ENCODE measurements around the gene FGF14.

The FGF14 gene

DNA sequence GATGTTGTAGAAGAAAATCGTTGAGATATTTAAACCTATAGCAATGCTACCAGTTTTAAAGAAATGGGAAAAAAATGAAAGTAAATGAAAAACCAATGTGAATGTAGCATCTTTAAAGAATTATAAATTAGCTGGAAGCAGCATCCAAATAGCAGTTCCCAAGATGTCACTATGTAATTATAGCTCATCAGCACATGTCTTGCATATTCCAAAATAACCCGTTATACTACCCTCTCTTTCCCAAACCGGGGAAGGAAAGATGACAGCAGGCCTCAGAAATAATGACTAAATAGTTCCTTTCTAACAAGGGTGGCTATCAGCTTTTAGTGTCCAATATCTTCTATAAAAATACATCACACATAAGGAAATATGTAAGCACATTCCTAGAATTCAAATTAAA lies 140.5 kb downstream of the FGF14 start:
- no peak overlapping the region for H3K4me3 ChIP-seq (ENCODE audit: control insufficient read depth in 1 of 7, extremely low read depth in 1 of 7, insufficient read depth in 4 of 7, low read depth in 2 of 7, low read length in 6 of 7)
- no peaks in the 10 kb centered on the region for H3K27me3 ChIP-seq (replicated peaks in 2 of 5; ENCODE audit: control insufficient read depth in 4 of 5, insufficient read depth in 5 of 5, low read length in 4 of 5)
- POLR2A ChIA-PET, result no interaction called here
- H3K27ac ChIP-seq (ENCODE audit: insufficient read depth in 1 of 2, low read depth in 1 of 2, low read length in 2 of 2, poor library complexity in 1 of 2, severe bottlenecking in 2 of 2), result no peak overlapping the region
- 100% methylated on average over 2 of the region's 3 CpGs for WGBS (ENCODE audit: insufficient coverage)
- H3K4me1 ChIP-seq (ENCODE audit: control extremely low read depth in 1 of 4, control insufficient read depth in 4 of 4, insufficient read depth in 4 of 4, low read length in 3 of 4), result no peaks in the 10 kb centered on the region
- no peak for DNase-seq
- H3K9me3 ChIP-seq (ENCODE audit: control extremely low read depth in 1 of 5, control insufficient read depth in 4 of 5, insufficient read depth in 2 of 5, low read depth in 1 of 5, low read length in 4 of 5), result peaks cover 0 to 2% (median 0%) of the 10 kb centered on the region in 5 experiments
- CTCF ChIA-PET, result no interaction called here
- H3K36me3 ChIP-seq (ENCODE audit: control insufficient read depth in 4 of 4, insufficient read depth in 4 of 4, low read length in 3 of 4), result no peaks in the 10 kb centered on the region

DNA sequence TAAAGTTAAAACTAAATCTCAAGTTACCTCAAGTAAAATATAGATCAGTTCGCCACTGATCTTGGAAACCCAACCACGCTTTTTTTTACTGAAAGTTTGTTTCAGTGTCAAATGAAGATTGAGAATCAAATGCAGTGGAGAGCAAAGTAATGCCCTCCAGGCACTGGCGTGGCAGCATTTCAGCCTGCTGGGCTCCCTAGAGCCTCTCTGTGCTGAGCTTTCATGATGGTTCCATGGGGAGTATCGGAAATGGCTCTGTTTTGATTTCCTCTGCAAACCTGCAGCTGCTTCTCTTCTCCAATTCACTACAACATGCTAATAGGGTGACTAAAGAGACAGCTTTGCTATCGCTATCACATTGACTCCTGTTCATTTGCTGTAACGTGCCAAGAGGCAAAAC lies 141.6 kb downstream of the FGF14 start:
- H3K27ac ChIP-seq (ENCODE audit: insufficient read depth in 1 of 2, low read depth in 1 of 2, low read length in 2 of 2, poor library complexity in 1 of 2, severe bottlenecking in 2 of 2), result no peak overlapping the region
- no peaks in the 10 kb centered on the region for H3K27me3 ChIP-seq (replicated peaks in 2 of 5; ENCODE audit: control insufficient read depth in 4 of 5, insufficient read depth in 5 of 5, low read length in 4 of 5)
- ChIA-PET POLR2A (no interaction called here), CTCF (no interaction called here)
- WGBS (ENCODE audit: insufficient coverage), result 93% methylated on average over 3 of the region's 6 CpGs
- H3K36me3 ChIP-seq (ENCODE audit: control insufficient read depth in 4 of 4, insufficient read depth in 4 of 4, low read length in 3 of 4), result no peaks in the 10 kb centered on the region
- no peaks in the 10 kb centered on the region for H3K4me1 ChIP-seq (ENCODE audit: control extremely low read depth in 1 of 4, control insufficient read depth in 4 of 4, insufficient read depth in 4 of 4, low read length in 3 of 4)
- DNase-seq, result no peak
- H3K9me3 ChIP-seq (ENCODE audit: control extremely low read depth in 1 of 5, control insufficient read depth in 4 of 5, insufficient read depth in 2 of 5, low read depth in 1 of 5, low read length in 4 of 5), result peaks cover 0 to 2% (median 0%) of the 10 kb centered on the region in 5 experiments
- H3K4me3 ChIP-seq (ENCODE audit: control insufficient read depth in 1 of 7, extremely low read depth in 1 of 7, insufficient read depth in 4 of 7, low read depth in 2 of 7, low read length in 6 of 7), result no peak overlapping the region

DNA sequence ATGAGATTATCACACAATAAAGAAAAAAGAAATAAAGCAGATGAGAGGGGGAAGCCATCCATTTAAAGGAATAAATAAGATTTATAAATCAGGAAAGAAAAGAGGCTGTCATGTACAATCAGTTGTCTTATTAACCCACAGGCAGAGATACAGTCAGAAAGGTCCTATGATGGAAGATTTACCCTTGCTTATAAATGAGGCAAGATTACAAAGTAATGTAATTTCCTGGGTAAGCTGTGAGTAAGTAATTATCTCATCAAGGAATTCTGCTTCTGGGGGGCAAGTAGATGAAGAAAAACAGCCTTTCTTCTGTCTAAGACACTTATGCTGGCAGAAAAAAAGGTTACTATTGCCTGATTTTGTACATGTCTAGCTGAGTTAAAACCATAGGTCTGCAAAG lies 146.4 kb downstream of the FGF14 start:
- CTCF ChIA-PET, result no interaction called here
- Histone ChIP-seq H3K4me1 (ENCODE audit: control extremely low read depth in 1 of 4, control insufficient read depth in 4 of 4, insufficient read depth in 4 of 4, low read length in 3 of 4) (no peaks in the 10 kb centered on the region), H3K9me3 (ENCODE audit: control extremely low read depth in 1 of 5, control insufficient read depth in 4 of 5, insufficient read depth in 2 of 5, low read depth in 1 of 5, low read length in 4 of 5) (peaks cover 0 to 2% (median 0%) of the 10 kb centered on the region in 5 experiments), H3K4me3 (ENCODE audit: control insufficient read depth in 1 of 7, extremely low read depth in 1 of 7, insufficient read depth in 4 of 7, low read depth in 2 of 7, low read length in 6 of 7) (no peak overlapping the region), H3K27ac (ENCODE audit: insufficient read depth in 1 of 2, low read depth in 1 of 2, low read length in 2 of 2, poor library complexity in 1 of 2, severe bottlenecking in 2 of 2) (no peak overlapping the region), H3K36me3 (ENCODE audit: control insufficient read depth in 4 of 4, insufficient read depth in 4 of 4, low read length in 3 of 4) (no peaks in the 10 kb centered on the region), H3K27me3 (replicated peaks in 2 of 5; ENCODE audit: control insufficient read depth in 4 of 5, insufficient read depth in 5 of 5, low read length in 4 of 5) (no peaks in the 10 kb centered on the region)
- no peak for DNase-seq
- POLR2A ChIA-PET, result no interaction called here

DNA sequence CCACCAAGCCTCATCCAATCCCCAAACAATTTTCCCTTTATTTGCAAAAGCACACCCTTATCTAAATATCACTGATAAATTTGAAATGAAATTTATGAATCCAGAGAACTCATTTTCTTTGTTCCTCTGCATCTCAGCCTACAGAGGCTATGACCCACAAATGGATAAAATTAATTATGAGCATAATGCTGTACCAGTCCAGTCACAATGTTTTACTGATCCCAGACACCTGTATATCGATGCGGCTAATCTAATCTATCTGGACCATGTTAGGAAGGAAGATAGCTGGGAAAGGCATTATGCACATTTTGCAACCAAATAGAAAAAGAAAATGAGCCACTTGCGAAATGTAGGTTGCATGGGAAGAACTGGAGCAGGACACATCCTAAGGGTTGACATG lies 150.0 kb downstream of the FGF14 start:
- WGBS (ENCODE audit: insufficient coverage), result 82% methylated on average over 3 of the region's 3 CpGs

GRCh38 chr13:102250448-102250847 lies 151.4 kb downstream of the FGF14 start:
- Histone ChIP-seq H3K36me3 (ENCODE audit: control insufficient read depth in 4 of 4, insufficient read depth in 4 of 4, low read length in 3 of 4) (no peaks in the 10 kb centered on the region), H3K4me3 (ENCODE audit: control insufficient read depth in 1 of 7, extremely low read depth in 1 of 7, insufficient read depth in 4 of 7, low read depth in 2 of 7, low read length in 6 of 7) (no peak overlapping the region), H3K27ac (ENCODE audit: insufficient read depth in 1 of 2, low read depth in 1 of 2, low read length in 2 of 2, poor library complexity in 1 of 2, severe bottlenecking in 2 of 2) (no peak overlapping the region), H3K9me3 (ENCODE audit: control extremely low read depth in 1 of 5, control insufficient read depth in 4 of 5, insufficient read depth in 2 of 5, low read depth in 1 of 5, low read length in 4 of 5) (no peaks in the 10 kb centered on the region), H3K27me3 (replicated peaks in 2 of 5; ENCODE audit: control insufficient read depth in 4 of 5, insufficient read depth in 5 of 5, low read length in 4 of 5) (no peaks in the 10 kb centered on the region), H3K4me1 (ENCODE audit: control extremely low read depth in 1 of 4, control insufficient read depth in 4 of 4, insufficient read depth in 4 of 4, low read length in 3 of 4) (no peaks in the 10 kb centered on the region)
- no peak for DNase-seq
- ChIA-PET POLR2A (no interaction called here), CTCF (no interaction called here)
- WGBS (ENCODE audit: insufficient coverage), result 100% methylated on average over 1 of the region's 2 CpGs

More for the DNA sequence above, 150.0 kb downstream of the FGF14 start:
- Histone ChIP-seq H3K27ac (ENCODE audit: insufficient read depth in 1 of 2, low read depth in 1 of 2, low read length in 2 of 2, poor library complexity in 1 of 2, severe bottlenecking in 2 of 2) (no peak overlapping the region), H3K9me3 (ENCODE audit: control extremely low read depth in 1 of 5, control insufficient read depth in 4 of 5, insufficient read depth in 2 of 5, low read depth in 1 of 5, low read length in 4 of 5) (no peaks in the 10 kb centered on the region), H3K4me1 (ENCODE audit: control extremely low read depth in 1 of 4, control insufficient read depth in 4 of 4, insufficient read depth in 4 of 4, low read length in 3 of 4) (no peaks in the 10 kb centered on the region), H3K4me3 (ENCODE audit: control insufficient read depth in 1 of 7, extremely low read depth in 1 of 7, insufficient read depth in 4 of 7, low read depth in 2 of 7, low read length in 6 of 7) (no peak overlapping the region), H3K27me3 (replicated peaks in 2 of 5; ENCODE audit: control insufficient read depth in 4 of 5, insufficient read depth in 5 of 5, low read length in 4 of 5) (no peaks in the 10 kb centered on the region), H3K36me3 (ENCODE audit: control insufficient read depth in 4 of 4, insufficient read depth in 4 of 4, low read length in 3 of 4) (no peaks in the 10 kb centered on the region)
- POLR2A ChIA-PET, result no interaction called here
- no peak for DNase-seq
- CTCF ChIA-PET, result no interaction called here

GRCh38 chr13:102244607-102245227 lies 157.1 kb downstream of the FGF14 start:
- DNase-seq, result no peak
- Histone ChIP-seq H3K36me3 (ENCODE audit: control insufficient read depth in 4 of 4, insufficient read depth in 4 of 4, low read length in 3 of 4) (no peaks in the 10 kb centered on the region), H3K4me1 (ENCODE audit: control extremely low read depth in 1 of 4, control insufficient read depth in 4 of 4, insufficient read depth in 4 of 4, low read length in 3 of 4) (no peaks in the 10 kb centered on the region), H3K9me3 (ENCODE audit: control extremely low read depth in 1 of 5, control insufficient read depth in 4 of 5, insufficient read depth in 2 of 5, low read depth in 1 of 5, low read length in 4 of 5) (no peaks in the 10 kb centered on the region), H3K27me3 (replicated peaks in 2 of 5; ENCODE audit: control insufficient read depth in 4 of 5, insufficient read depth in 5 of 5, low read length in 4 of 5) (no peaks in the 10 kb centered on the region), H3K4me3 (ENCODE audit: control insufficient read depth in 1 of 7, extremely low read depth in 1 of 7, insufficient read depth in 4 of 7, low read depth in 2 of 7, low read length in 6 of 7) (no peak overlapping the region), H3K27ac (ENCODE audit: insufficient read depth in 1 of 2, low read depth in 1 of 2, low read length in 2 of 2, poor library complexity in 1 of 2, severe bottlenecking in 2 of 2) (no peak overlapping the region)
- ChIA-PET CTCF (no interaction called here), POLR2A (no interaction called here)
- WGBS (ENCODE audit: insufficient coverage), result 89% methylated on average over 1 of the region's 3 CpGs

- no peaks in the 10 kb centered on the region for H3K36me3 ChIP-seq (ENCODE audit: control insufficient read depth in 4 of 4, insufficient read depth in 4 of 4, low read length in 3 of 4)
- no peaks in the 10 kb centered on the region for H3K4me1 ChIP-seq (ENCODE audit: control extremely low read depth in 1 of 4, control insufficient read depth in 4 of 4, insufficient read depth in 4 of 4, low read length in 3 of 4)
- WGBS (ENCODE audit: insufficient coverage), result 98% methylated on average over 3 of the region's 3 CpGs
- no peak for DNase-seq
- ChIA-PET CTCF (no interaction called here), POLR2A (no interaction called here)
- no peak overlapping the region for H3K27ac ChIP-seq (ENCODE audit: insufficient read depth in 1 of 2, low read depth in 1 of 2, low read length in 2 of 2, poor library complexity in 1 of 2, severe bottlenecking in 2 of 2)
- peaks cover 0 to 2% (median 0%) of the 10 kb centered on the region in 5 experiments for H3K27me3 ChIP-seq (replicated peaks in 2 of 5; ENCODE audit: control insufficient read depth in 4 of 5, insufficient read depth in 5 of 5, low read length in 4 of 5)
- no peaks in the 10 kb centered on the region for H3K9me3 ChIP-seq (ENCODE audit: control extremely low read depth in 1 of 5, control insufficient read depth in 4 of 5, insufficient read depth in 2 of 5, low read depth in 1 of 5, low read length in 4 of 5)
- H3K4me3 ChIP-seq (ENCODE audit: control insufficient read depth in 1 of 7, extremely low read depth in 1 of 7, insufficient read depth in 4 of 7, low read depth in 2 of 7, low read length in 6 of 7), result no peak overlapping the region
These were observed 161.7 kb downstream of the FGF14 start for GRCh38 chr13:102240110-102240509.
